Mesenchymal stem cell (in vitro differentiated cells and primary cell): ENCODE results near the gene DCUN1D1.

Experiments used
- DNase-seq: peaks from one replicate; pipeline ENCODE4 v3.0.0-alpha.2; 2013
- H2AFZ ChIP-seq: one replicate; pipeline ENCODE4 v1.6.1; 2013; ENCODE audit warnings: low read depth, mild to moderate bottlenecking, control low read depth, inconsistent platforms, low read length, moderate library complexity
- H2AK5ac ChIP-seq: 2 replicates; pipeline ENCODE4 v1.6.1; 2013; ENCODE audit warnings: low read length, moderate library complexity, mild to moderate bottlenecking, inconsistent platforms; ENCODE audit not compliant: severe bottlenecking
- H2BK120ac ChIP-seq: one replicate; pipeline ENCODE4 v1.6.1; 2013; ENCODE audit warnings: low read depth, mild to moderate bottlenecking, inconsistent platforms, low read length, moderate library complexity
- H2BK12ac ChIP-seq, 2 experiments: one replicate each; pipeline ENCODE4 v1.6.1; 2013; ENCODE audit warnings: inconsistent platforms in 2 of 2, low read length in 2 of 2, mild to moderate bottlenecking in 2 of 2, moderate library complexity in 2 of 2, control low read depth in 1 of 2
- H2BK15ac ChIP-seq: one replicate; pipeline ENCODE4 v1.6.1; 2013; ENCODE audit warnings: mild to moderate bottlenecking, low read depth, inconsistent platforms; ENCODE audit not compliant: poor library complexity, severe bottlenecking
- H2BK5ac ChIP-seq: 2 replicates; pipeline ENCODE4 v1.6.1; 2013; ENCODE audit warnings: low read depth, mild to moderate bottlenecking, low read length, control low read depth, inconsistent platforms; ENCODE audit not compliant: poor library complexity, severe bottlenecking
- H3K14ac ChIP-seq, 2 experiments: one replicate each; pipeline ENCODE4 v1.6.1; 2013; ENCODE audit warnings: inconsistent platforms in 2 of 2, low read length in 2 of 2, control low read depth in 1 of 2, mild to moderate bottlenecking in 1 of 2, moderate library complexity in 1 of 2
- H3K18ac ChIP-seq, 2 experiments: one replicate each; pipeline ENCODE4 v1.6.1; 2013; ENCODE audit warnings: inconsistent platforms in 2 of 2, low read length in 2 of 2, control low read depth in 1 of 2, low read depth in 1 of 2, mild to moderate bottlenecking in 1 of 2
- H3K23ac ChIP-seq, 2 experiments: one replicate each; pipeline ENCODE4 v1.6.1; 2013; ENCODE audit warnings: inconsistent platforms in 2 of 2, low read length in 2 of 2, mild to moderate bottlenecking in 2 of 2, moderate library complexity in 2 of 2, control low read depth in 1 of 2
- H3K27ac ChIP-seq: 2 replicates; pipeline ENCODE4 v1.5.1; 2013; ENCODE audit warnings: mild to moderate bottlenecking, moderate library complexity, low read length, control low read depth, inconsistent platforms; ENCODE audit not compliant: poor library complexity, severe bottlenecking
- H3K27me3 ChIP-seq, 2 experiments: 2 replicates each; pipeline versions ENCODE4 v1.6.1 to v1.7.0; 2013; ENCODE audit warnings: low read length in 2 of 2, mild to moderate bottlenecking in 2 of 2, moderate library complexity in 2 of 2, control low read depth in 1 of 2, inconsistent platforms in 1 of 2; ENCODE audit not compliant: control insufficient read depth in 1 of 2, insufficient read depth in 1 of 2
- H3K36me3 ChIP-seq, 2 experiments: 2 replicates each; pipeline versions ENCODE4 v1.6.1 to v1.7.0; 2013; ENCODE audit warnings: low read length in 2 of 2, control low read depth in 1 of 2, inconsistent platforms in 1 of 2, low read depth in 1 of 2, mild to moderate bottlenecking in 1 of 2; ENCODE audit not compliant: insufficient read depth in 2 of 2, control insufficient read depth in 1 of 2
- H3K4ac ChIP-seq, 2 experiments: one replicate each; pipeline ENCODE4 v1.6.1; 2013; ENCODE audit warnings: inconsistent platforms in 2 of 2, low read length in 2 of 2, mild to moderate bottlenecking in 2 of 2, moderate library complexity in 2 of 2, control low read depth in 1 of 2, low read depth in 1 of 2
- H3K4me1 ChIP-seq: 2 replicates; pipeline ENCODE4 v1.6.1; 2013; ENCODE audit warnings: low read depth, low read length, control low read depth; ENCODE audit not compliant: control insufficient read depth, insufficient read depth
- H3K4me2 ChIP-seq: 2 replicates; pipeline ENCODE4 v1.6.1; 2013; ENCODE audit warnings: low read length, mild to moderate bottlenecking, inconsistent platforms; ENCODE audit not compliant: poor library complexity, severe bottlenecking
- H3K4me3 ChIP-seq, 2 experiments: 2 replicates each; pipeline versions ENCODE4 v1.5.1 to v1.7.0; 2013; ENCODE audit warnings: low read length in 2 of 2, mild to moderate bottlenecking in 2 of 2, control low read depth in 1 of 2, low read depth in 1 of 2; ENCODE audit not compliant: insufficient read depth in 1 of 2
- H3K79me1 ChIP-seq: replicated peaks from 2 replicates; pipeline ENCODE4 v1.6.1; 2013; ENCODE audit warnings: mild to moderate bottlenecking, control low read depth, low read length, inconsistent platforms; ENCODE audit not compliant: poor library complexity, severe bottlenecking
- H3K9ac ChIP-seq: 2 replicates; pipeline ENCODE4 v1.7.0; 2013; ENCODE audit warnings: mild to moderate bottlenecking, low read length, moderate library complexity
- H3K9me3 ChIP-seq: 2 replicates; pipeline ENCODE4 v1.7.0; 2013; ENCODE audit warnings: mild to moderate bottlenecking, low read length; ENCODE audit not compliant: control insufficient read depth
- H4K8ac ChIP-seq: one replicate; pipeline ENCODE4 v1.6.1; 2013; ENCODE audit warnings: inconsistent platforms, mild to moderate bottlenecking, low read length, moderate library complexity
- H4K91ac ChIP-seq: one replicate; pipeline ENCODE4 v1.6.1; 2013; ENCODE audit warnings: mild to moderate bottlenecking, low read length, inconsistent platforms
- WGBS: methylation state at CpG from one replicate; pipeline ENCODE4 v1.1.7; 2013; ENCODE audit warnings: mixed read lengths; 5-methylcytosine and 5-hydroxymethylcytosine counted together

Gene DCUN1D1

DNA sequence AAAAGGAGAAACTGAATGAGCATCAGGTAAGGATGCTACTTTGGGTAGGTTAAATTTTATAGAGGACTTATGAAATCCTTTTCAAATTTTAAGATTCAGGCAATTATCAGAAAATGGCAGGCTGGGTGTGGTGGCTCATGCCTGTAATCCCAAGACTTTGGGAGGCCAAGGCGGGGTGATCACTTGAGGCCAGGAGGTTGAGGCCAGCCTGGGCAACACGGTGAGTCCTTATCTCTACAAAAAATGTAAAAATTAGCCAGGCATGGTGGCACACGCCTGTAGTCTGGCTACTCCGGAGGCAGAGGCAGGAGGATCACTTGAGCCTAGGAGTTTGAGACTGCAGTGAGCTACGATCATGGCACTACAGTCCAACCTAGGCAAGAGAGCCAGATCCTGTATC is 23.1 kb downstream of the DCUN1D1 start:
- H3K4me2 ChIP-seq, result no peak overlapping the region
- 98% methylated on average over 5 of the region's 5 CpGs for WGBS
- H3K18ac ChIP-seq, result peak overlapping the region in 1 of 2 experiments; percentile 54
- H2BK5ac ChIP-seq, result no peak overlapping the region
- H3K27me3 ChIP-seq, result no peaks in the 10 kb centered on the region
- H2AFZ ChIP-seq, result no peak overlapping the region
- H3K4me1 ChIP-seq, result peaks cover 3% of the 10 kb centered on the region
- peaks cover 13% of the 10 kb centered on the region for H3K79me1 ChIP-seq
- no peak overlapping the region for H2BK12ac ChIP-seq
- no peak overlapping the region for H2BK120ac ChIP-seq
- DNase-seq, result no peak
- peaks cover 4 to 57% of the 10 kb centered on the region in 2 experiments for H3K36me3 ChIP-seq
- H4K8ac ChIP-seq, result no peak overlapping the region
- H3K4me3 ChIP-seq, result no peak overlapping the region
- H2AK5ac ChIP-seq, result no peak overlapping the region
- no peak overlapping the region for H4K91ac ChIP-seq
- no peak overlapping the region for H3K9ac ChIP-seq
- H3K23ac ChIP-seq, result no peak overlapping the region
- no peak overlapping the region for H3K14ac ChIP-seq
- H2BK15ac ChIP-seq, result no peak overlapping the region
- no peaks in the 10 kb centered on the region for H3K9me3 ChIP-seq
- H3K27ac ChIP-seq, result no peak overlapping the region
- H3K4ac ChIP-seq, result no peak overlapping the region

DNA sequence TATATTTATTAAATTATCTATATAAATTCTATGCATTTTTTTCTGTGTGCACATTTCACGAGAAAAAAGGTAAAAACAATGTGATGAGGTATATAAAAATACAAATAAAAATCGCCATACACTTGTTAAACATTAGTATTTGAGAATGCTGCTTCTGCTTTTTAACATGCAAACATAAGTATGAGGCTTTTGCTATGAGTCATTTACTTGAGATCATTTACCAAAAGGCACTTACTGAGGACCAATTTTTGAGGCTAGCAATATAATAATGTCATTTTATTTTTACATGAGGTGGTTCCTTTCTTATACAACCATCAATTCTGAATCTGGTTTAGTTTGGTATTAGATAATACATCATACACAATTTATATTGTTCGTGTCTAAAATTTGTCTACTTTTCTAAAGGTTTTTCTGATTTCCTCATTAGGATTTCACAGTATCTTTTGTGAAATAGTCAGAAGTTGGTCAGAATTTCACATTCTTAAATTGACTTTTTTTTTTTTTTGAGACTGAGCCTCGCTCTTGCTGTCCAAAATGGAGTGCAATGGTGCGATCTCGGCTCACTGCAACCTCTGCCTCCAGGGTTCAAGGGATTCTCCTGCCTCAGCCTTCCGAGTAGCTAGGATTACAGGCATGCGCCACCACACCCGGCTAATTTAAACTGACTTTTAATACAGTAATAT is 25.6 kb downstream of the DCUN1D1 start:
- Histone ChIP-seq H3K18ac (no peak overlapping the region), H2BK5ac (no peak overlapping the region), H3K79me1 (peaks cover 11% of the 10 kb centered on the region), H3K4me3 (no peak overlapping the region), H2BK120ac (no peak overlapping the region), H2BK12ac (no peak overlapping the region), H2AFZ (no peak overlapping the region), H3K36me3 (peaks cover 4 to 44% of the 10 kb centered on the region in 2 experiments), H3K23ac (no peak overlapping the region), H3K27ac (no peak overlapping the region), H2BK15ac (no peak overlapping the region), H3K9ac (no peak overlapping the region), H3K4ac (no peak overlapping the region), H3K14ac (no peak overlapping the region), H3K4me2 (no peak overlapping the region), H4K8ac (no peak overlapping the region), H3K9me3 (no peaks in the 10 kb centered on the region), H4K91ac (no peak overlapping the region), H2AK5ac (no peak overlapping the region), H3K27me3 (no peaks in the 10 kb centered on the region), H3K4me1 (peaks cover 1% of the 10 kb centered on the region)
- 87% methylated on average over 6 of the region's 9 CpGs for whole genome bisulfite sequencing
- no peak for DNase-seq

GRCh38 chr3:182949688-182950087 is 30.6 kb downstream of the DCUN1D1 start:
- Histone ChIP-seq H3K9me3 (no peaks in the 10 kb centered on the region), H2BK15ac (no peak overlapping the region), H3K23ac (no peak overlapping the region), H4K91ac (no peak overlapping the region), H3K27me3 (no peaks in the 10 kb centered on the region), H3K4ac (no peak overlapping the region), H2AFZ (no peak overlapping the region), H3K18ac (no peak overlapping the region), H2BK5ac (no peak overlapping the region), H3K9ac (no peak overlapping the region), H2BK120ac (no peak overlapping the region), H3K14ac (no peak overlapping the region), H3K4me3 (no peak overlapping the region), H4K8ac (no peak overlapping the region), H2AK5ac (no peak overlapping the region), H3K4me2 (no peak overlapping the region), H3K27ac (no peak overlapping the region), H3K4me1 (no peaks in the 10 kb centered on the region), H2BK12ac (no peak overlapping the region), H3K36me3 (peaks cover 12 to 61% of the 10 kb centered on the region in 2 experiments), H3K79me1 (peaks cover 15% of the 10 kb centered on the region)
- WGBS, result 97% methylated on average over 1 of the region's 1 CpG
- DNase-seq, result no peak

GRCh38 chr3:182948305-182948704 is 32.0 kb downstream of the DCUN1D1 start:
- over 99% methylated on average over 5 of the region's 5 CpGs for WGBS
- Histone ChIP-seq H3K9ac (no peak overlapping the region), H4K8ac (no peak overlapping the region)

More at GRCh38 chr3:182948305-182948704, 32.0 kb downstream of the DCUN1D1 start:
- Histone ChIP-seq H2AK5ac (no peak overlapping the region), H3K4me1 (no peaks in the 10 kb centered on the region), H3K9me3 (no peaks in the 10 kb centered on the region), H3K4me3 (no peak overlapping the region), H2BK15ac (no peak overlapping the region), H3K14ac (no peak overlapping the region), H3K27me3 (no peaks in the 10 kb centered on the region), H3K4ac (no peak overlapping the region), H3K27ac (no peak overlapping the region), H2BK120ac (no peak overlapping the region), H3K4me2 (no peak overlapping the region), H3K18ac (no peak overlapping the region), H2BK5ac (no peak overlapping the region), H3K79me1 (peaks cover 15% of the 10 kb centered on the region), H2AFZ (no peak overlapping the region), H4K91ac (no peak overlapping the region), H3K36me3 (peaks cover 12 to 60% of the 10 kb centered on the region in 2 experiments), H3K23ac (no peak overlapping the region), H2BK12ac (no peak overlapping the region)
- no peak for DNase-seq
